Tibial nerve (tissue), 3 donors: Measurements from ENCODE around the gene ABLIM3.

Source experiments
- POLR2A ChIP-seq, 2 donors: fragments of 450-650 bp; IDR thresholded peaks; one replicate each; pipeline ENCODE4 v1.6.1; 2017; ENCODE audit warnings: antibody characterized with exemption in 2 of 2, mild to moderate bottlenecking in 2 of 2, moderate library complexity in 2 of 2
- TF ChIP-seq, protein P1 (sequence below), 5 experiments: fragments of 200-600 bp in 3 of 5; fragments of 450-650 bp in 2 of 5; sonication (generic) in 3 of 5; IDR thresholded peaks; one replicate each; pipeline ENCODE4 v1.5.1; 2016 to 2019; ENCODE audit warnings: antibody characterized with exemption in 5 of 5, mild to moderate bottlenecking in 3 of 5, moderate library complexity in 2 of 5

DNA sequence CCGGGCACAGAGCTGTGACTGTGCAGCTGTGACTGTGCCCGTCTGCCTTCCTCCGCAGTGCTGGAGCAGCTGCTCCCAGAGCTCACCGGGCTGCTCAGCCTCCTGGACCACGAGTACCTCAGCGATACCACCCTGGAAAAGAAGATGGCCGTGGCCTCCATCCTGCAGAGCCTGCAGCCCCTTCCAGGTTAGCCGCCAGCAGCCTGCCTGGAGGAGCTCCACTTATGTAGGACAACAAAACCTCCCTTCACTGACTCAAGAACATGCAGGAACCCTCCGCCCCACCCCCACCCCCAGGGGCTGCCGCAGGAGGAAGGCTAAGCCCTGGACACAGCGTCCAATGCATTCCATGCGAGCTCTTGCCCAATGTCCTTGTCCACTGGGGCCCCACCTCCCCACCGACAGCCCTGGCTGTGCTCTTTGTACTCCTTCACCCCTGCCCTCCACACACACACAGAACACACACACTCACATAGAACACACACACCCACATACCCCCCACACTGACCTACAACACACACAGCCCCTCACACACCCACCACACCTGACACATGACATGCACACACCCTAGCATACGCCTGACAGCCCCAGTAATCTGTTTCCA is 158.3 kb downstream of the ABLIM3 start:
- no peak for TF ChIP-seq POLR2A (IDR thresholded peaks at IDR 0.05)
- TF ChIP-seq, protein P1, sequence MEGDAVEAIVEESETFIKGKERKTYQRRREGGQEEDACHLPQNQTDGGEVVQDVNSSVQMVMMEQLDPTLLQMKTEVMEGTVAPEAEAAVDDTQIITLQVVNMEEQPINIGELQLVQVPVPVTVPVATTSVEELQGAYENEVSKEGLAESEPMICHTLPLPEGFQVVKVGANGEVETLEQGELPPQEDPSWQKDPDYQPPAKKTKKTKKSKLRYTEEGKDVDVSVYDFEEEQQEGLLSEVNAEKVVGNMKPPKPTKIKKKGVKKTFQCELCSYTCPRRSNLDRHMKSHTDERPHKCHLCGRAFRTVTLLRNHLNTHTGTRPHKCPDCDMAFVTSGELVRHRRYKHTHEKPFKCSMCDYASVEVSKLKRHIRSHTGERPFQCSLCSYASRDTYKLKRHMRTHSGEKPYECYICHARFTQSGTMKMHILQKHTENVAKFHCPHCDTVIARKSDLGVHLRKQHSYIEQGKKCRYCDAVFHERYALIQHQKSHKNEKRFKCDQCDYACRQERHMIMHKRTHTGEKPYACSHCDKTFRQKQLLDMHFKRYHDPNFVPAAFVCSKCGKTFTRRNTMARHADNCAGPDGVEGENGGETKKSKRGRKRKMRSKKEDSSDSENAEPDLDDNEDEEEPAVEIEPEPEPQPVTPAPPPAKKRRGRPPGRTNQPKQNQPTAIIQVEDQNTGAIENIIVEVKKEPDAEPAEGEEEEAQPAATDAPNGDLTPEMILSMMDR (IDR thresholded peaks at IDR 0.05), result no peak
